SK-N-SH treated with all-trans-retinoic acid at 6 μM for 48 hours (cell line): ENCODE measurements around the gene LCP1.

Experiments
- CSDC2 ChIP-seq: fragments of 250-450 bp; sonication (Bioruptor Pico); IDR thresholded peaks from 2 replicates; pipeline ENCODE4 v1.5.0; 2020; ENCODE audit warnings: mild to moderate bottlenecking, moderate library complexity
- POU6F1 ChIP-seq: fragments of 250-450 bp; sonication (Bioruptor Pico); IDR thresholded peaks from 2 replicates; pipeline ENCODE4 v1.8.0; 2021; ENCODE audit warnings: low read depth, mild to moderate bottlenecking, moderate library complexity, borderline replicate concordance
- ZFP30 ChIP-seq: fragments of 450-650 bp; formaldehyde crosslinking; IDR thresholded peaks from 2 replicates; pipeline ENCODE4 v1.5.0; 2022; ENCODE audit warnings: mild to moderate bottlenecking, moderate library complexity
- ZNF565 ChIP-seq: fragments of 450-650 bp; formaldehyde crosslinking; conservative IDR thresholded peaks from 2 replicates; pipeline ENCODE4 v1.5.0; 2020; ENCODE audit warnings: low read depth, mild to moderate bottlenecking, moderate library complexity
- ZNF70 ChIP-seq: fragments of 450-650 bp; formaldehyde crosslinking; IDR thresholded peaks from 2 replicates; pipeline ENCODE4 v1.5.0; 2020; ENCODE audit warnings: mild to moderate bottlenecking, moderate library complexity

GRCh38 chr13:46086985-46087384 is 95.0 kb downstream of the LCP1 start:
- TF ChIP-seq ZNF70 (CRISPR knock-in tag) (no peak), ZFP30 (CRISPR knock-in tag) (no peak), POU6F1 (no peak), CSDC2 (CRISPR knock-in tag) (no peak), ZNF565 (no peak)
